Measurements from ENCODE around the gene TSPAN15.

- TF ChIP-seq CTCF (IDR thresholded peaks at IDR 0.05; ENCODE audit: low read depth, low read length, poor library complexity, severe bottlenecking) = no peak
- no peak for TF ChIP-seq EZH2phosphoT487 (IDR thresholded peaks at IDR 0.05; ENCODE audit: borderline replicate concordance, low read length)
These were observed 57.6 kb downstream of the TSPAN15 start for GRCh38 chr10:69508738-69509340.

Measured in DOHH2 (cell line).